ENCODE results near the gene TBCD. TPM values are rescaled to one million over a fixed set of nuclear protein-coding genes. Genes with fewer than 3 reads are reported as not detected.
"Not testable (repeated sequence)": the region's sequence is repeated elsewhere in the genome, so short reads cannot be mapped to it uniquely, and the experiment has no call there.

Gene TBCD
- total RNA-seq, 1 donor from 2014 or later: 84.8 TPM

DNA sequence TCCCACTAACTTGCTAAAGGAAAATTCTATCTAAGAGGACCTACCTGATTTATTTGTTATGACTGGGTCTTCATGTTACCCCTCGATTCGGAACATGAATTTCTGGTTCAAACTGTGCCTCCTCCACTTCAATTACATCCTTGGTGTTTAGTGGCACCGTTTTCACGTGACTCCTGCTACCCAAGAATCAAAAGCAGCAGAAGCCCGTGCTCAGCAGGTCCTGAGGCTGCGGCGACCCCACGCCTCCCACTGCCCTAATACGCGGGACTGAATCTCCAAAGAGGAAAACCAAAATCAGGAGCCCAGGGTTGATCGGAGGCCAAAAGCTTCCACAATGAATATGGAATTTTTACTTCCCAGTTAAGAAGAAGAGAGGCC lies 233.6 kb downstream of the TBCD start:
- no peak overlapping the region for H3K27ac ChIP-seq
- peaks cover 9% of the 10 kb centered on the region for H3K4me1 ChIP-seq
- no peaks in the 10 kb centered on the region for H3K9me3 ChIP-seq
- no peak for DNase-seq
- ATAC-seq: no peak
- no peaks in the 10 kb centered on the region for H3K36me3 ChIP-seq
- H3K27me3 ChIP-seq (ENCODE audit: low read depth): no peaks in the 10 kb centered on the region
- H3K4me3 ChIP-seq: no peak overlapping the region
- TF ChIP-seq, protein P1, sequence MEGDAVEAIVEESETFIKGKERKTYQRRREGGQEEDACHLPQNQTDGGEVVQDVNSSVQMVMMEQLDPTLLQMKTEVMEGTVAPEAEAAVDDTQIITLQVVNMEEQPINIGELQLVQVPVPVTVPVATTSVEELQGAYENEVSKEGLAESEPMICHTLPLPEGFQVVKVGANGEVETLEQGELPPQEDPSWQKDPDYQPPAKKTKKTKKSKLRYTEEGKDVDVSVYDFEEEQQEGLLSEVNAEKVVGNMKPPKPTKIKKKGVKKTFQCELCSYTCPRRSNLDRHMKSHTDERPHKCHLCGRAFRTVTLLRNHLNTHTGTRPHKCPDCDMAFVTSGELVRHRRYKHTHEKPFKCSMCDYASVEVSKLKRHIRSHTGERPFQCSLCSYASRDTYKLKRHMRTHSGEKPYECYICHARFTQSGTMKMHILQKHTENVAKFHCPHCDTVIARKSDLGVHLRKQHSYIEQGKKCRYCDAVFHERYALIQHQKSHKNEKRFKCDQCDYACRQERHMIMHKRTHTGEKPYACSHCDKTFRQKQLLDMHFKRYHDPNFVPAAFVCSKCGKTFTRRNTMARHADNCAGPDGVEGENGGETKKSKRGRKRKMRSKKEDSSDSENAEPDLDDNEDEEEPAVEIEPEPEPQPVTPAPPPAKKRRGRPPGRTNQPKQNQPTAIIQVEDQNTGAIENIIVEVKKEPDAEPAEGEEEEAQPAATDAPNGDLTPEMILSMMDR (IDR thresholded peaks at IDR 0.05): no peak
- intact Hi-C loops (cut with DNase I): no loop called here

DNA sequence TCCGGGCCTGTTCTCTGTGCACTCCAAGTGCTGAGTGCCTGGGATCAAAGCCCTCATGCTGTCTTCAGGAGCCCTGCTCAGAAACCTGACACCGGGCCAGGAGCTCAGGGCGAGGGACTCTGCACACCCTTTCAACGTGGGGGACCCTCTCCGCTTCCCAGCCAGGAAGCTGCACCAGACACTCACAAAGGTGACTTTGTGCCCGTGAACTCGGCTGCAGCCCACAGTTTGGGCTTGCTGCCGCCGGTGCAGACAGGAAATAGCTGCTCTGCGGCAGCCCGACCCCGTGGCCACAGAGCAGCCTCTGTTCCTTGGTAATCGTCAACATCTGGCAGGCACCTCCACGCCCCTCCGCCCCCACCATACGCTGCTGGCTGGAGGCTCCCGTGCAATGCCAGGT lies 234.1 kb downstream of the TBCD start:
- H3K9me3 ChIP-seq: no peaks in the 10 kb centered on the region
- peak; percentile 51 for DNase-seq
- H3K27ac ChIP-seq: no peak overlapping the region
- TF ChIP-seq, protein P1 (IDR thresholded peaks at IDR 0.05): no peak
- no peak overlapping the region for H3K4me3 ChIP-seq
- intact Hi-C loops (cut with DNase I): no loop called here
- no peaks in the 10 kb centered on the region for H3K27me3 ChIP-seq (ENCODE audit: low read depth)
- peaks cover 9% of the 10 kb centered on the region for H3K4me1 ChIP-seq
- H3K36me3 ChIP-seq: no peaks in the 10 kb centered on the region
- ATAC-seq: peak; percentile 61 to 72

DNA sequence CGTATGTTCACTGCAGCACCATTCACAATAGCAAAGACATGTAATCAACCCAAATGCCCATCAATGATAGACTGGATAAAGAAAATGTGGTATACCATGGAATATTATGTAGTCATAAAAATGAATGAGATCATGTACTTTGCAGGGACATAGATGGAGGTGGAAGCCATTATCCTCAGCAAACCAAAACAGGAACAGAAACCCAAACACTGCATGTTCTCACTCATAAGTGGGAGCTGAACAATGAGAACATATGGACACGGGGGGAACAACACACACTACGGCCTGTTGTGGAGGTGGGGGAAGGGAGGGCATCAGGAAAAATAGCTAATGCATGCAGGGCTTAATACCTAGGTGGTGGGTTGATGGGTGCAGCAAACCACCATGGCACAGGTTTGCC lies 237.2 kb downstream of the TBCD start:
- ATAC-seq: not testable (repeated sequence)

DNA sequence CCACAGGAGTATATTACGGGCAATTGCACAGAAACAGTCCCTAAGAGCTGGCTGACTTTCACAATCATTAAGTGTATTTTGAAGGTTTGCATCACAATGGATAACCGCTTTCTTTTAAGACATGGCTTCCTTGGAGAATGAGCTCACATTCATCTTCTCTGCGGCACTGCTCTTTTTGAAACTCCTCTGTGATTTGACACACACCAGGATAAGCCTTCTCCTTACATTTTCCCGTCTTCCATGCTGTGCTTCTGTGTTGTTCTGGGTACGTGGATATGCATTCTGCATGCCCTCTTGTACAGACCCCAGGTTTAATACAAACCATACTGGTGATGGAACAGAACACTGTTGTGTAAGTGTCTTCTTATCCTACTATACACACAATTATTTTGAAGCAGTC lies 238.0 kb downstream of the TBCD start:
- Histone ChIP-seq H3K36me3 (no peaks in the 10 kb centered on the region), H3K27me3 (ENCODE audit: low read depth) (no peaks in the 10 kb centered on the region), H3K4me3 (no peak overlapping the region), H3K27ac (no peak overlapping the region), H3K4me1 (peaks cover 9% of the 10 kb centered on the region), H3K9me3 (peaks cover 12% of the 10 kb centered on the region)
- no peak for DNase-seq
- no peak for ATAC-seq
- TF ChIP-seq, protein P1 (IDR thresholded peaks at IDR 0.05): no peak
- intact Hi-C loops (cut with DNase I): no loop called here

More for the DNA sequence above, 237.2 kb downstream of the TBCD start:
- H3K27me3 ChIP-seq (ENCODE audit: low read depth); H3K36me3 ChIP-seq; H3K4me1 ChIP-seq; intact Hi-C loops (cut with DNase I); H3K4me3 ChIP-seq; DNase-seq; H3K27ac ChIP-seq: not testable (repeated sequence)
- peaks cover 12% of the 10 kb centered on the region for H3K9me3 ChIP-seq

DNA sequence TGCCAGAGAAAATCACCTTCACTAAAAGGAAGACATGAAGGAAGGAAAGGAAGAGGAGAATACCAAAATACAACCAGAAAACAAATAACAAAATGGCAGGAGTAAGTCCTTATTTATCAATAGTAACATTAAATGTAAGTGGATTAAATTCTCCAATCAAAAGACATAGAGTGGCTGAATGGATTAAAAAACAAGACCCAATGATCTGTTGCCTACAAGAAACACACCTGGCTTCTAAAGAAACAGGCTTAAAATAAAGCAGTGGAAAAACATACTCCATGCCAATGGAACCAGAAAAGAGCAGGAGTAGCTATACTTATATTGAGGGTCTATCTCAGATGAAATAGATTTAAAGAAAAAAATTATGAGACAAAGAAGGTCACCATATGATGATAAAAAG lies 241.1 kb downstream of the TBCD start:
- DNase-seq (no peak), ATAC-seq (no peak)
- intact Hi-C loops (cut with DNase I): no loop called here
- H3K4me3 ChIP-seq: no peak overlapping the region
- H3K36me3 ChIP-seq: no peaks in the 10 kb centered on the region
- H3K4me1 ChIP-seq: no peaks in the 10 kb centered on the region
- H3K27me3 ChIP-seq (ENCODE audit: low read depth): no peaks in the 10 kb centered on the region
- H3K9me3 ChIP-seq: peaks cover 12% of the 10 kb centered on the region
- H3K27ac ChIP-seq: no peak overlapping the region
- TF ChIP-seq, protein P1 (IDR thresholded peaks at IDR 0.05): no peak

Other genes with a start within 250 kb of the TBCD start
- gene FOXK2, start 232.3 kb upstream of the TBCD start, total RNA-seq: 60.1 TPM
- gene WDR45B, start 103.6 kb upstream of the TBCD start, total RNA-seq: 66.1 TPM
- 10.2 TPM for gene RAB40B, start 53.4 kb upstream of the TBCD start, total RNA-seq
- gene FN3KRP, start 35.4 kb upstream of the TBCD start, total RNA-seq: 28.1 TPM
- 27.9 TPM for gene FN3K, start 16.4 kb upstream of the TBCD start, total RNA-seq
- 4.7 TPM for gene ZNF750, start 88.0 kb downstream of the TBCD start, total RNA-seq

Data from lower lobe of right lung (tissue), 2 donors.